HG03460 (cell line): ENCODE measurements around the gene ATG7.
"Not testable (repeated sequence)": the region's sequence is repeated elsewhere in the genome, so short reads cannot be mapped to it uniquely, and the experiment has no call there.

Source experiments
- ATAC-seq: cut with Tn5 transposase; IDR thresholded peaks from one replicate; pipeline ENCODE4 v1.9.1; 2021; ENCODE audit not compliant: unreplicated experiment

ATG7 gene

DNA sequence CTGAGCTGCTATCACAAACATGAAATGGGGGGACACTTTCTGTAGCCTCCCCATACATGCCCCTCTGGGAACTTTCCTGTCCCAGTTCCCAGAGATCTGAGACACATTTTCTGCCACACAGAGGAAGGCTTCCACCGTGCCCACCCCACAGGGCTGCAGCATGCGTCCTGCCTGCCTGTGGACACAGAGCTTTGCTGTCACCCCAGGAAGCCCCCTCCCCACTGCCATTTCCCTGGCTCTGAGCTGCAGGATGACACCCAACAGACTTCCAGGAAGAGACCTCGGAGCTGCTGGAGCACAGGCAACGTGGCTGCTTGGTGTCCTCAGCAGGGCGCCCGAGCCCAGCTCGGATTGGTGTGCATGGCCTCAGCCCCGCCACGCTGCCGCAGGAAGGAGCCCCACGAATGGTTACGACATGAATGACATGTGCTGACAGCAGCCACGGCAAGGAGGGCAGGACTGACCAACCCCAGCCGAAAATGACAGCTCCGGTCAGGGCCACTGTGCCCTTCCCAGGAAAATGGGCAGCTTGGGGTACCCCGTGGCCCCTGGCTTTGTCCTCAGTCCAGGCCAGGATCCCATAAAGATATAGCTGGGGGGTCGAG lies 290.2 kb downstream of the ATG7 start:
- ATAC-seq: no peak

DNA sequence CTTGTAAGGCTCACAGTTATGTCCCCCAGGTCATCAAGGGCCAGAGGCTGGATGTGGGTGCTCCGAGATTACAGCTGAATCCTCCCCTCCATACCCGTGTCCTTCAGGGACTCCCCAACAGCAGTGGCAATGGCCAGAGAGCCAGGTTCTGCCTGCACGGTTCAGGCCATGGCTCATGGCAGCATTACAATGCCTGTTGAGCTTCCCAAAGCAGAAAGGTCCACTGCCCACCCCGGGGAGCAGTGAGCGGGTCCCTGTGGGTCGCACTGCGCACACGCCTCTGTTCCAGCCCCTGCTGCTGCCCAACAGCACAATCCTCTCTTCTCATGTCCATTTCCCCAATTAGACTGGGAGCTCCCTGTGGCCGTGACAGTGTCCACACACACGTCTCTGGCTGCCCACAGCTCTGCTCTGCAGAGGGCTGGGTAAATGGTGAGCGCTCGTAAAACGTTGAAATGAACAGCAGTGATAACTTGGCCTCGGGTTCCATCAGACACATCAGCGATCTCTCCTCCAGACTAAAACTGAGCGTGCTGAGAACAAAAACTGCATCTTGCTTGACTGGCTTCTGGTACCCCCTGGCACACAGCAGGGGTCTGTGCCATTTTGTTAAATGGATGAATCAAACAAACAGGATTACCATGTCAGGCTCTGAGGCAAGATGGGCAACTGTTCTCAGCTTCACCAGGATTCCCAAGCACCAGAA lies 291.1 kb downstream of the ATG7 start:
- ATAC-seq: no peak

- no peak for ATAC-seq
Observed at GRCh38 chr3:11563865-11564185, 291.6 kb downstream of the ATG7 start.

DNA sequence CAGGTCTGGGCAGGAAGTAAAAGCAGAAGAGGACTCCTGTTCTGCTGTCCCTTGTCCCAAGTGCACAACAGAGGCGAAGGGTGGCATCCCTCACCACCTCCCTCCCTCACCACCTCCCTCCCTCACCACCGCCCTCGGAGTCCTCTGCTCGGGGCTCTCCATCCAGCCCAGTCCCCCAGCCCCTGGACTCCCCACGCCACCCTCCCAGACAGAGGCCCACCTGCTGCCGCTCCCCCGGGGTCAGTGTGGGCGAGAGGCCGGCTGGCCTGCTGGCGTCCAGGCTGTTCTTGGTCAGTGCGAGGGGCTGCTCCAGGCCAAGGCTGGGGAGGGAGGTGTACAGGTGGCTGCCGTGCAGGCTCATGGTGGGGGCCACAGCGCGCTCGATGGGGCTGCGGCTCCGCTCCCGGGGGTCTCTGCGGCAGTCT lies 292.4 kb downstream of the ATG7 start:
- ATAC-seq: no peak

GRCh38 chr3:11565072-11565471 lies 292.9 kb downstream of the ATG7 start:
- ATAC-seq: no peak

DNA sequence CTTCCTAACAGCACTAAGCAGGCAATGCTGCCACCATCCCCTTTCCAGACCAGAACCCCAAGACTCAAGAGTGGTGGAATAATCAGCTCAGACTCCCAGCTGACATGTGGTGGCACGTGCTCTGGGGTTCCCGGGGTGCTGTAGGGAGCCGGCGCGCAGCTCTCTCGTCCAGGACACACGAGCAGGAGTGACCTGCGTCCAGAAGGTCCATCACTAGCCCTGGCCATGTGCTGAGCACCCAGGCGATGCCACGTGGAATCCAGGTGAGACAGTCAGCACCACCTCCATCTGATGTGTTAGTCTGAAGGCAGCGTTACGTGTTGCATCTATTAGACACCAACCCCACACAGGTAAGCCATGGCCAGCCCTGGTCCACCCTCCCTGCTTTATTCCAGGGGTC lies 293.3 kb downstream of the ATG7 start:
- no peak for ATAC-seq

- no peak for ATAC-seq
Observed at GRCh38 chr3:11565932-11566331, 293.7 kb downstream of the ATG7 start.

GRCh38 chr3:11566478-11566877 lies 294.3 kb downstream of the ATG7 start:
- no peak for ATAC-seq

DNA sequence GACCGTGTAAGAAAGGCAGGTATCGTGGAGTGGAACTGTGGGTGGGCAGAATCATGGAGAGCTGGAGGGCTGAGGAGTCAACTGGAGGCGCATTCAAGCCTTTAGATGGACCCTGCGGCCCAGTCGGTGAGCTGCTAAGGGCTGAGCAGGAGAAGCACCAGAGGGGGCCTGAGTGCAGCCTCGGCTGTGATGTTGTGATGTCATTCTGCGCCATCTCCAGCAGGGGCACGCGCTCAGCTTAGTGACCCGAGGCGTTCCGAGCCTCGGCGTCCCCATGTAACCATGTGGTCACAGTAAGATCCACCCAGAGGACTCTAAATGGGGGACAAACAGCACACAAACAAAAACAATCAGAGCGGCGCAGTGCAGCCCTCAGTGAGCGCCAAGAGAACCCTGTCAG lies 294.7 kb downstream of the ATG7 start:
- no peak for ATAC-seq

DNA sequence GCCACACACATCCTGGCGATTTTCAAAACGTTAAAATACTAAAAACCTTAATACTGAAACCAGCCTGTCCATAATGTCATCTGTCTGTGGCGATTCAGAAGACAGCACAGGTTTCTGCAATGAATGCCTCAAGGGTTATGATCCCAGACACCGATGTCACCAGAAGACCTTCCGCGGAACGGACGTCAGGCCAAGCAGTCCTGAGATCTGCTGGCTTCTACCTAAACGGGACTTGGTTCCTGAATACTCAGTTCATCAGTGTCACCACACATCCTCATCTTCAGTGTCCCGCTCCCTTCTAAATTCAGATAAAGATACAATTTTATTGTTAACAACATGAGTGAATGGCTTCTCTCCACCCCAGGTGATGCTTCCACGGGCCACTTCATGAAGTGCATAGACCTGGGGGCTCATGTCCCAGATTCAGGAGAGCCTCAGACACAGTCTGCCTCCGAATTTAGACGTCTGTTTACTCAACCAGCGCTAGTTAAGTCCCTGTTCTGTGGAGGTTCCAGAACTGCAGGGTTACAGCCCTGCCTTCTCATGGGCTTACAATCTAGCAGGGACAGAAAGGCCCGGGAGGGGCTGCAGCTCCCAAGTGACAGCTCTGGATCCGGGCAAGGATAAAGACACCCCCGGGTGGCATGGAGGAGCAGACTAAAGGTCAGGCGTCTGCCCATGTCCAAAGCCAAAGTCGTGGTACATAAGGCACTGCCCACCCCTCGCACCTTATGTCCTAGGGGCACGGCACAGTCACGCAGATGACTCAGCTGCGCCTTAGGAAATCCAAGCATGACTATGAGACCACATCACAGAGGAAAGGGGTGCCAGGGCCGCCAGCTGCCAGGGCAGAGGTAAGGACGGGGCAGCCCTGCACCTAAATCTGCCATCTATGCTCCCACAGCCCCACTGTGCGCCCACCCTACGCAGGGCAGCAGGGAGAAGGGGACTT lies 295.6 kb downstream of the ATG7 start:
- ATAC-seq: no peak

DNA sequence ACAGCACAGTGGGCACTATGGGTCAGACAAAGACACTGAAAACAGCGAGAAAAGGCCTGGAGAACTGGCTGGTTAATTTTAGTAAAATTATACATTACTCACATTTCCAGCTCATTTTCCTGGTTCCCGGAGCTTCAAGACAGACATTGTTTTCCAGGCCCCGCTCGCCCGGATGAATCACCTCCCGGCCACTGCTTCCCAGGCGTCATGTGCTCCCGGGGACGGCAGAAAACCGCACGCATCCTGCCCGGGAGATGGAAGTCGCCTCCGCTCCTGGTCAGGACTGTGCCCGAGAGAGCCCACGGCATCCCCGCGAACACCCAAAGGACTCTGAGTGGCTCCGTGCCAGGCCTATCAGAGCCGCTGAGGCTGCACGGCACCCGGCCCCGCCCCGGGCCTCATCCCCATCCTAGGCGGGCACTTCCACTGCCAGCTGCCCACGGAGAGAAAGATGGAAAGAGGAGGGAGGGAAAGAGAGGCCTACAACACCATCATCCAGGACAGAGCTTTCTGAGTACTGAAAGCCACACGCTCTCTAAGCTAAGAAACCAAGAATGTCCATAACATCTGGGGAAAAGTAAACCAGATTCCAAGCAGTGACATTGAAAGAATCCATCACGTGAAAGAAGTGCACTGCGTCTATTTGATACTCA lies 296.4 kb downstream of the ATG7 start:
- ATAC-seq: no peak

GRCh38 chr3:11569156-11569741 lies 297.1 kb downstream of the ATG7 start:
- no peak for ATAC-seq

- ATAC-seq: no peak
Observed at GRCh38 chr3:11570251-11570650, 298.1 kb downstream of the ATG7 start.

DNA sequence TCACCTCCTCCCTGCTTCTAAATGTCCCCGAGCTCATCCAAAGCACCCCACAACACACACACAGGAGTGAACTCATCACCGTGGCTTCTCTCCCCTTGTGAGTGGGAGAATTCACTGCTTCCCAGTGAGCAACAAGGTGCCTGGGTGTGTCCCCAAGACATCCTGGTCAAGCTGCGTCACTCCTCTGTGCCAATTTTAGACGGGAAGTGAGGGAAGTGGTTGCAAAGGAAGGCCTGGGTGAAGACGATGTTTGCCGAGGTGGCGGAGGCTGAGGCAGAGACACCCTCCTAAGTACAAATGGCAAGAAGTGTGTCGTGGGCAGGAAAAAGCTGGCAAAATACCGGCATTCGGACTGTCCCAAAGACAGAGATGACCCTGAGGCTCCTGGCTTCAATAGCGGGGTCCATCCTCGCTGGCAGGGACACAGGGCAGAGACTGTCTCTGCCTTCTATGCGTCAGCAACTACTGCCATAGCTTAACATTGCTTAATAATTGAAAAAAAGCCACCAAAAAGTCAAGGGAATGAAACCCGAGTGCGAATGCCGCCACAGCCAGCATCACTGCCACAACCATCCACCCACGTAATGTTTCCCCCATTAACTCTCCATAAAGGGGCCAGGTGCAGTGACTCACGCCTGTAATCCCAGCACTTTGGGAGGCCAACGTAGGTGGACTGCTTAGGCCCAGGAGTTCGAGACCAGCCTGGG lies 298.7 kb downstream of the ATG7 start:
- ATAC-seq: no peak

DNA sequence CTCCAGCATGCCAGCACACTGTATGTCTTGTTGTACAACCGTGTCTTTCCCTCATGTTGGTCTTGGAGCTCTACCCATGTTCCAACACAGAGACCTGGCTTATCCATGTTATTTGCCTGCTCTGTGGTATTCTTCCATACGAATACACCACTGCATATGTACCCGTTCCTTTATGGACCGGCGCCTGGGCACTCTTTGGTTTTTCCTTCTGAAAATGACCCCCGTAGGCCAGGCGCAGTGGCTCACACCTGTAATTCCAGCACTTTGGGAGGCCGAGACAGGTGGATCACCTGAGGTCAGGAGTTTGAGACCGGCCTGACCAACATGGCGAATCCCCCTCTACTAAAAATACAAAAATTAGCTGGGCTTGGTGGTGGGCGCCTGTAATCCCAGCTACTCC lies 300.5 kb downstream of the ATG7 start:
- not testable (repeated sequence) for ATAC-seq

DNA sequence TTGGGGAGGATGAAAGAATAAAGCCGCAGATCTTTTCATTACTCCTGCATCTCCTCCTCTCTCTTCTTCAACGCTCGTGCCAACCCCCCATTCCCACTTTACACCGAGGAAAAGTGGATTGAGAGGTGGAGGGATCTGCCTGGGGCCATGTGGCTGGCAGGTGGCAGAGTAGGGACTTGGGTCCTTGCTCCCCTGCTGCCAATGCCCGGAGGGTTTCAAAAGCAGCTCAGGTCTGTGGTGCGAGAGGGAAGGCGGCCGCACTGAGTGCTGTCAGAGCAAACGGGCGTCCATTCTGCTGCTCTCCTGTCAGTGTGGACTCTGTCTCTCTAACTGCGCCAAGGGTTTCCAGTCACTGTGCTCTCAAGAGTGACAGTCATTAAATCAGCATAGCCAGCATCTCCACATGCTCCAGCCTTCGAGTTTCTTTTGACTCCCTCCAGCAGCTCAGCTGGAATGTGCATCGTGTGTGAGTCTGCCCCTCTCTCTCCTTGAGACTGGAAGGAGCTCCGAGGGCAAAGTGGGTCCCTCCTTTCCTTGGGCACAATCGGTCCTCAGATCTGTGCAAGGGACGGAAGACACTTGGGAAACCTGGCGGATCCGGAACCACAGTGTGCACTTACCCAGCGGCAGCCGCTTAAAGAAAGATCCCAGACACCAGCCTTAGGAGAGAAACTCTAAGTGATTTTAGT lies 302.9 kb downstream of the ATG7 start:
- no peak for ATAC-seq

DNA sequence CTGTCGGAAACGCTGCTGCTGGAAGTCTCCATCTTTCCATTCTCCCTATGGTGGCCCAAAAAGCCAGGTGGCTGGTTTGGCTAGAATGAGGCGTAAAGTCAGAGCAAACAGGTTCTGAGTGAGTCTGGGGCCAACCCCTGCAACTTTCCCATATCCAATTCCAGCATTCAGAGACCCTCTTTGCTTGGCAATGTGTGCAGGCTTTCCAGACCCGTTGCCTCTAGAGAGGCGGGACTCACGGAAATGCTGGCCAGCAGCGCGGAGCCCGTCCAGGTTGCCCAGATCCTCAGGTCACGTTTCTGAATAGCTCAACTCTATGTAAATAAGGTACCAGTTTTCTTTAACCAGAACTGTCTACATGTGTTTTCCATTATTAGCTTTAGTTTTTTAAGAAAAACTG lies 303.5 kb downstream of the ATG7 start:
- ATAC-seq: no peak

- ATAC-seq: no peak
Observed at GRCh38 chr3:11576453-11576852, 304.3 kb downstream of the ATG7 start.

DNA sequence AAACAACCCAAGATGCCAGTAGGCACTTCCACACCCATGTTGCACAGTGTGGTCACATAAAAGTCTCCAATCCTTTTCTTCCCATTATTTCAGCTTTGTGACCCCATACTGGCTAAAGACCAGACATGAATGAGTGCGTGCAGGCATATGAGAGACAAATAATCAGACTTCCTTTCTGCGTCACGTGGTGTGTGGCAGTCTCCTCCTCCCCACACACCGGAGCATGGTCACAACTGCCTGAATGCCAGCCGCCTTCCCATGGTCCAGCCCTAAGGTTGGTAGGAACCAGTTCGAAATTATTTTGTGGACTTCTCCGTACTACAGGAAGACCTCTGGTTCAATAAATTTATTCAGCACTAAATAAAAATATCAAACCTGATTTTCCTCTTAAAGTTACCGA lies 306.0 kb downstream of the ATG7 start:
- ATAC-seq: no peak

- no peak for ATAC-seq
Observed at GRCh38 chr3:11580645-11581044, 308.4 kb downstream of the ATG7 start.
